ENCODE data around the gene DENND4A. TPM values are rescaled to one million over a fixed set of nuclear protein-coding genes. Genes with fewer than 3 reads are reported as not detected.

The DENND4A gene
- total RNA-seq, 1 experiment from 2014 or later: 6.2 TPM

DNA sequence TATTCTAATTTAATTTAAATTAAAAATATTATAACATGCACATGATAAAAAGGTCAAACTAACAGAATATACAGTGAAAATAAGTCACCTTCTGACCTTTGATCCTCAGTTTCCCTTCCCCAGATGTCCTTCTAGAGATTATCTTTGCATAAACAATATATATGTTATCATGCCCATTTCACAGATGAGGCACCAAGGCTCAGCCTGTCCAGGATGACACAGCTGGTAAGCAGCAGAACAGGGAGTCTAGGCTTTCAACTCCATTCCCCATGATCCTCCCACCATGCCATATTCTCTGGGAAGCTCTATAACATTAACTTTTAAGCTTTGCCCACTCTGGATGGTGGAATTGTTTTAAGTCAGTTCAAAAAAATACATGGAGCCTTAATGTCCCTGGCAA is 169.0 kb downstream of the DENND4A start:
- TF ChIP-seq, protein P1, sequence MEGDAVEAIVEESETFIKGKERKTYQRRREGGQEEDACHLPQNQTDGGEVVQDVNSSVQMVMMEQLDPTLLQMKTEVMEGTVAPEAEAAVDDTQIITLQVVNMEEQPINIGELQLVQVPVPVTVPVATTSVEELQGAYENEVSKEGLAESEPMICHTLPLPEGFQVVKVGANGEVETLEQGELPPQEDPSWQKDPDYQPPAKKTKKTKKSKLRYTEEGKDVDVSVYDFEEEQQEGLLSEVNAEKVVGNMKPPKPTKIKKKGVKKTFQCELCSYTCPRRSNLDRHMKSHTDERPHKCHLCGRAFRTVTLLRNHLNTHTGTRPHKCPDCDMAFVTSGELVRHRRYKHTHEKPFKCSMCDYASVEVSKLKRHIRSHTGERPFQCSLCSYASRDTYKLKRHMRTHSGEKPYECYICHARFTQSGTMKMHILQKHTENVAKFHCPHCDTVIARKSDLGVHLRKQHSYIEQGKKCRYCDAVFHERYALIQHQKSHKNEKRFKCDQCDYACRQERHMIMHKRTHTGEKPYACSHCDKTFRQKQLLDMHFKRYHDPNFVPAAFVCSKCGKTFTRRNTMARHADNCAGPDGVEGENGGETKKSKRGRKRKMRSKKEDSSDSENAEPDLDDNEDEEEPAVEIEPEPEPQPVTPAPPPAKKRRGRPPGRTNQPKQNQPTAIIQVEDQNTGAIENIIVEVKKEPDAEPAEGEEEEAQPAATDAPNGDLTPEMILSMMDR (conservative IDR thresholded peaks at IDR 0.05; ENCODE audit: low read depth, low read length): no peak
- TF ChIP-seq EZH2phosphoT487 (IDR thresholded peaks at IDR 0.05; ENCODE audit: borderline replicate concordance, low read length) (no peak), EZH2 (IDR thresholded peaks at IDR 0.05; ENCODE audit: low read length, unreplicated experiment) (no peak)
- Histone ChIP-seq H3K36me3 (ENCODE audit: low read depth, low read length) (no peaks in the 10 kb centered on the region), H3K27me3 (ENCODE audit: low read length) (no peaks in the 10 kb centered on the region), H3K4me3 (ENCODE audit: low read length) (no peak overlapping the region), H3K9me2 (replicated peaks; ENCODE audit: low read length) (no peaks in the 10 kb centered on the region), H3F3A (ENCODE audit: low read length, unreplicated experiment) (no peaks in the 10 kb centered on the region), H3K79me2 (ENCODE audit: low read length) (no peaks in the 10 kb centered on the region), H4K20me1 (ENCODE audit: low read length) (no peaks in the 10 kb centered on the region), H3K9me3 (ENCODE audit: low read length) (no peaks in the 10 kb centered on the region), H3K9ac (ENCODE audit: low read length) (no peak overlapping the region), H3K27ac (ENCODE audit: low read length) (no peak overlapping the region), H2AFZ (ENCODE audit: low read length) (no peak overlapping the region), H3K4me2 (ENCODE audit: low read length) (no peak overlapping the region), H3K4me1 (ENCODE audit: insufficient read depth, low read length) (no peaks in the 10 kb centered on the region)
- CTCF ChIA-PET: interaction anchor here (0.5 kb wide), 1 partner anchor 209 kb away, joined by 5 read pairs; no protein-coding TSS in a partner anchor
- DNase-seq (no peak), ATAC-seq (no peak)
- POLR2A ChIA-PET (ENCODE audit: unreplicated experiment): no interaction called here
- no TSS peak for BruUV-seq (replicated peaks)
- intact Hi-C loops (cut with micrococcal nuclease): no loop called here

DNA sequence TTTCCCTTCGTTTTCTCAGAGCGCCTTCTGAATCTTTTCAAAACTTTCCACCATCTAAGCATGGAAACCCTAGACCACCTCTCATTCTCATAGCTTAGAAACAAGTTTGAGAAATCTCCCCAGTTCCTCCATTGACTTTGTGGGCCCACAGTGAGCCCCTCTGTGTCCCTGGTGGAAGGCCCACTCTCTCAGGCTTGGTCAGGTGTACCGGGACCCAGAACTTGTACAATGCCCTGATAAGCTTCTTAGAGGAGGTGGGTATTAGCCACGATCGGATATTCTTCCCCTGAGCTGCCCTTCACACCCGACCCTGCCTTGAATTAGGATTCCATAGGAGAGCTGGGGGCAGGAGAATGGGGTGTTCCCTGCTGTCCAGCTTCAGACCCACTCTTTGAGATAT is 170.5 kb downstream of the DENND4A start, which contains the start of gene SLC24A1:
Gene SLC24A1, plus strand, starts transcription at position 301 of the 400 bp plus-strand sequence. CDS start 2,143 bp downstream, outside the sequence.
- BruUV-seq (replicated peaks): no TSS peak
- no peak for ATAC-seq
- Histone ChIP-seq H3K4me3 (ENCODE audit: low read length) (no peak within 1 kb of the TSS), H3K4me2 (ENCODE audit: low read length) (no peak within 1 kb of the TSS), H3F3A (ENCODE audit: low read length, unreplicated experiment) (no peaks in the 10 kb centered on the region), H3K9me2 (replicated peaks; ENCODE audit: low read length) (no peaks in the 10 kb centered on the region), H2AFZ (ENCODE audit: low read length) (no peak within 1 kb of the TSS), H3K27me3 (ENCODE audit: low read length) (no peaks in the 10 kb centered on the region), H3K79me2 (ENCODE audit: low read length) (no peaks in the 10 kb centered on the region), H4K20me1 (ENCODE audit: low read length) (no peaks in the 10 kb centered on the region), H3K9ac (ENCODE audit: low read length) (no peak within 1 kb of the TSS), H3K9me3 (ENCODE audit: low read length) (no peaks in the 10 kb centered on the region), H3K36me3 (ENCODE audit: low read depth, low read length) (no peaks in the 10 kb centered on the region), H3K4me1 (ENCODE audit: insufficient read depth, low read length) (no peaks in the 10 kb centered on the region), H3K27ac (ENCODE audit: low read length) (no peak within 1 kb of the TSS)
- intact Hi-C loops (cut with micrococcal nuclease): no loop called here
- no peak for DNase-seq
- TF ChIP-seq EZH2phosphoT487 (IDR thresholded peaks at IDR 0.05; ENCODE audit: borderline replicate concordance, low read length) (no peak), EZH2 (IDR thresholded peaks at IDR 0.05; ENCODE audit: low read length, unreplicated experiment) (no peak)
- TF ChIP-seq, protein P1 (conservative IDR thresholded peaks at IDR 0.05; ENCODE audit: low read depth, low read length): no peak
- ChIA-PET POLR2A (ENCODE audit: unreplicated experiment) (interaction anchor here (0.7 kb wide), 1 partner anchor 11 kb away, joined by 7 read pairs; the partner anchor contains the start of gene INTS14), CTCF (no interaction called here)

DNA sequence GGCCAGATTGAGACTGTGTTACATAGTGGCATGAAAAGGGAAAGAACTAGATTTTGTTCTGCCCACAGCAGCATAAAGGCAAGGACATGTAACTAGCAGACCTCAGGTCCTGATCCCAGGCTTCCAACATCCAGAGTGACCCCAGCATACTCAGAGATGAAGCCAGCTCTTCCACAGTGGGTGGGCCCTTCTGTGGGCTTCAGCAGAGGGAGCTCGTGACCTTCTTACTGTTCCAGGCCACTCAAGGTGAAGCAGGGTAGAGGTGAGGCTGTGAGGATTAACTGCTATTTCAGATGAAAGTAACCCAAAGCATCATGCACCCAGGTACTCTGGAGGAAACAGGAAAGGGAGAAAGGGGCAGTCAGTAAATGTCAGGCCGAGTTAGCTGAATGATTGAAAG is 171.3 kb downstream of the DENND4A start:
- H3K36me3 ChIP-seq (ENCODE audit: low read depth, low read length): no peaks in the 10 kb centered on the region
- TF ChIP-seq, protein P1 (conservative IDR thresholded peaks at IDR 0.05; ENCODE audit: low read depth, low read length): no peak
- TF ChIP-seq EZH2phosphoT487 (IDR thresholded peaks at IDR 0.05; ENCODE audit: borderline replicate concordance, low read length) (no peak), EZH2 (IDR thresholded peaks at IDR 0.05; ENCODE audit: low read length, unreplicated experiment) (no peak)
- no peak overlapping the region for H3K4me3 ChIP-seq (ENCODE audit: low read length)
- BruUV-seq (replicated peaks): no TSS peak
- no peak overlapping the region for H3K9ac ChIP-seq (ENCODE audit: low read length)
- DNase-seq: no peak
- H2AFZ ChIP-seq (ENCODE audit: low read length): no peak overlapping the region
- intact Hi-C loops (cut with micrococcal nuclease): no loop called here
- H3K27ac ChIP-seq (ENCODE audit: low read length): no peak overlapping the region
- no peaks in the 10 kb centered on the region for H3K9me3 ChIP-seq (ENCODE audit: low read length)
- ChIA-PET CTCF (no interaction called here), POLR2A (ENCODE audit: unreplicated experiment) (no interaction called here)
- H3F3A ChIP-seq (ENCODE audit: low read length, unreplicated experiment): no peaks in the 10 kb centered on the region
- no peaks in the 10 kb centered on the region for H3K4me1 ChIP-seq (ENCODE audit: insufficient read depth, low read length)
- H3K27me3 ChIP-seq (ENCODE audit: low read length): no peaks in the 10 kb centered on the region
- no peak for ATAC-seq
- H3K9me2 ChIP-seq (replicated peaks; ENCODE audit: low read length): no peaks in the 10 kb centered on the region
- H4K20me1 ChIP-seq (ENCODE audit: low read length): no peaks in the 10 kb centered on the region
- no peak overlapping the region for H3K4me2 ChIP-seq (ENCODE audit: low read length)
- H3K79me2 ChIP-seq (ENCODE audit: low read length): no peaks in the 10 kb centered on the region
